ENCODE measurements around the gene PLPP6.
A peak's percentile ranks its signal among the peaks of the same experiment; 100 is the strongest.
"Not testable (repeated sequence)": the region's sequence is repeated elsewhere in the genome, so short reads cannot be mapped to it uniquely, and the experiment has no call there.

Gene PLPP6

DNA sequence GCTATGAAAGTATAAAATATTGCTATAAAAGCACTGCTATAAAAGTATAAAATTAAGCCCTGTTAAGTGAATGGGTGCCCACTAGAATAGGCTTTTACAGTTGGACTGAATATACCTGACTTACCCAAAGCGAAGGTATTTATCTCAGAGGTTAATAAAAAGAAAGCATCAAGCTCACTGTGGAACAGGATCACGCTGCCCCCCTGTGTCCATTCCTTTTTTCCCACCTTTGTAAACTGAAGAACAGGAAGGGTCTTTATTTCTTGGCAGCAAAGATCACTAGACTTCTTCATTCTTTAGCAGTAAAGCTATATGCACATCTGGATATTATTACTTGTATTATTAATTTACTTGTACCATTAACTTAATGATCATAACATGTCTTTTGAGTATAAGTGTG is 22.1 kb upstream of the PLPP6 start:
- TF ChIP-seq, protein P1, sequence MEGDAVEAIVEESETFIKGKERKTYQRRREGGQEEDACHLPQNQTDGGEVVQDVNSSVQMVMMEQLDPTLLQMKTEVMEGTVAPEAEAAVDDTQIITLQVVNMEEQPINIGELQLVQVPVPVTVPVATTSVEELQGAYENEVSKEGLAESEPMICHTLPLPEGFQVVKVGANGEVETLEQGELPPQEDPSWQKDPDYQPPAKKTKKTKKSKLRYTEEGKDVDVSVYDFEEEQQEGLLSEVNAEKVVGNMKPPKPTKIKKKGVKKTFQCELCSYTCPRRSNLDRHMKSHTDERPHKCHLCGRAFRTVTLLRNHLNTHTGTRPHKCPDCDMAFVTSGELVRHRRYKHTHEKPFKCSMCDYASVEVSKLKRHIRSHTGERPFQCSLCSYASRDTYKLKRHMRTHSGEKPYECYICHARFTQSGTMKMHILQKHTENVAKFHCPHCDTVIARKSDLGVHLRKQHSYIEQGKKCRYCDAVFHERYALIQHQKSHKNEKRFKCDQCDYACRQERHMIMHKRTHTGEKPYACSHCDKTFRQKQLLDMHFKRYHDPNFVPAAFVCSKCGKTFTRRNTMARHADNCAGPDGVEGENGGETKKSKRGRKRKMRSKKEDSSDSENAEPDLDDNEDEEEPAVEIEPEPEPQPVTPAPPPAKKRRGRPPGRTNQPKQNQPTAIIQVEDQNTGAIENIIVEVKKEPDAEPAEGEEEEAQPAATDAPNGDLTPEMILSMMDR (IDR thresholded peaks at IDR 0.05; ENCODE audit: low read length, missing control alignments): peak; percentile 49
- DNase-seq (ENCODE audit: low read depth): peak; percentile 42

DNA sequence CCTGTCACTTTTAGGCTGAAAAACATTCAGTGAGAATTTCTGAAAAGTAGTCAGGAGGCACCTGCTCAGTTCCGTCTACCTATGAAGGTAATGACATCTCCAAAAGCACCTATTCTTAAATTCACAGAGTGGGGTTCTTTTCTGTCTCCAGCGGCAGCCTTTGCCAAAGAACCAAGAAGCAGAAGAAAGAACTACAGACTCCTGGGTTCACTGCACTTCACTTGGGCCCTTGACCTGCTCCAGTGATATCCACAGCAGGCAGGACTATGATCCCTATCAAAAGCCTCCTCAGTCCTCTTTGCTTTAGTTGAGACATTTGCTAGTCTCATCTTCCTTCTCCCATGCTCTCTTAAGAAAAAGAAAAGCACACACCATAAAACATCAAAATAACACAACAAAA is 19.7 kb upstream of the PLPP6 start:
- no peak for DNase-seq (ENCODE audit: low read depth)
- no peak overlapping the region for H3K4me3 ChIP-seq (replicated peaks; ENCODE audit: low read depth, low read length)
- TF ChIP-seq, protein P1 (IDR thresholded peaks at IDR 0.05; ENCODE audit: low read length, missing control alignments): no peak

More for the DNA sequence above, 22.1 kb upstream of the PLPP6 start:
- H3K4me3 ChIP-seq (replicated peaks; ENCODE audit: low read depth, low read length): no peak overlapping the region

GRCh38 chr9:4654084-4654483 is 8.0 kb upstream of the PLPP6 start:
- H3K4me3 ChIP-seq (replicated peaks; ENCODE audit: low read depth, low read length): no peak overlapping the region
- DNase-seq (ENCODE audit: low read depth): no peak
- TF ChIP-seq, protein P1 (IDR thresholded peaks at IDR 0.05; ENCODE audit: low read length, missing control alignments): no peak

- DNase-seq (ENCODE audit: low read depth): no peak
- TF ChIP-seq, protein P1 (IDR thresholded peaks at IDR 0.05; ENCODE audit: low read length, missing control alignments): no peak
- H3K4me3 ChIP-seq (replicated peaks; ENCODE audit: low read depth, low read length): no peak overlapping the region
Observed at GRCh38 chr9:4654538-4654937, 7.6 kb upstream of the PLPP6 start.

DNA sequence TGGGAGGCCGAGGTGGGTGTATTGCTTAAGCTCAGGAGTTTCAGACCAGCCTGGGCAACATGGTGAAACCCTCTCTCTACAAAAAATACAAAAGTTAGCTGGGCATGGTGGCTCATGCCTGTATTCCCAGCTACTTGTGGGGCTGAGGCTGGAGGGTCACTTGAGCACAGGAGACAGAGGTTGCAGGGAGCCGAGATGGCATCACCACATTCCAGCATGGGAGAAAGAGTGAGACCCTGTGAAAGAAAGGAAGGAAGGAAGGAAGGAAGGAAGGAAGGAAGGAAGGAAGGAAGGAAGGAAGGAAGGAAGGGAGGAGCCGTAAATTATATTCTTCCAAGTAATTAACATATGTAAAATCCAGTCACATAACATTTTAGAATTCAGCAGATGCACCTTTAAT is 5.9 kb upstream of the PLPP6 start:
- not testable (repeated sequence) for DNase-seq (ENCODE audit: low read depth); H3K4me3 ChIP-seq (replicated peaks; ENCODE audit: low read depth, low read length)

DNA sequence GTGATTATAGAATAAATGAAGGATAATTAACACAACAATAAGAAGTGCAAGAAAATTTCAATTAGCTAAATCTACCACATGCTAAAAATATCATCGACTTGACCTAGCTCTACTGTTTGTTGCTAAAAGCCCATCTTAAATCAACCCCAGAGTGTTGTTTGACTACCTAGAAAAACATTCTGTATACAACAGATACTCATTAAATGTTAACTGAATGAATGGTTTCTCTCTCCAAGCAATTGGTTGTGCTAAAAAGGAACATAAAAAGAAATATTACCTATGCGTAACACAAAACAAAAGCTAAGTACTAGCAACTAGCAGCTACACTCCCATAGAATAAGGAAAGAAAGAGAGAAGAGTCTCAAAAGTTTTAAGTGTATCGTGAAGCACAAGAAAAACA is 5.5 kb upstream of the PLPP6 start:
- H3K4me3 ChIP-seq (replicated peaks; ENCODE audit: low read depth, low read length): no peak overlapping the region
- TF ChIP-seq, protein P1 (IDR thresholded peaks at IDR 0.05; ENCODE audit: low read length, missing control alignments): no peak
- DNase-seq (ENCODE audit: low read depth): no peak

GRCh38 chr9:4657426-4658159 is 4.5 kb upstream of the PLPP6 start:
- no peak overlapping the region for H3K4me3 ChIP-seq (replicated peaks; ENCODE audit: low read depth, low read length)
- DNase-seq (ENCODE audit: low read depth): no peak
- TF ChIP-seq, protein P1 (IDR thresholded peaks at IDR 0.05; ENCODE audit: low read length, missing control alignments): no peak

DNA sequence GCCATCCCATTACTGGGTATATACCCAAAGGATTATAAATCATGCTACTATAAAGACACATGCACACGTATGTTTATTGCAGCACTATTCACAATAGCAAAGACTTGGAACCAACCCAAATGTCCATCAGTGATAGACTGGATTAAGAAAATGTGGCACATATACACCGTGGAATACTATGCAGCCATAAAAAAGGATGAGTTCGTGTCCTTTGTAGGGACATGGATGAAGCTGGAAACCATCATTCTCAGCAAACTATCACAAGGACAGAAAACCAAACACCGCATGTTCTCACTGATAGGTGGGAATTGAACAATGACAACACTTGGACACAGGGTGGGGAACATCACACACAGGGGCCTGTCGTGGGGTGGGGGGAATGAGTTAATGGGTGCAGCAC is 1.4 kb upstream of the PLPP6 start:
- not testable (repeated sequence) for H3K4me3 ChIP-seq (replicated peaks; ENCODE audit: low read depth, low read length); DNase-seq (ENCODE audit: low read depth)

All from fibroblast of pulmonary artery (primary cell).